ENCODE results near the gene DYDC2. TPM values are rescaled to one million over a fixed set of nuclear protein-coding genes. Genes with fewer than 3 reads are reported as not detected.

Gene DYDC2
- total and polyA plus RNA-seq, 4 donors: 0.14 to 2.0 (median 0.25) TPM

GRCh38 chr10:80344276-80344675 lies 12.3 kb upstream of the DYDC2 start:
- Histone ChIP-seq H3K36me3 (ENCODE audit: control insufficient read depth in 4 of 4, insufficient read depth in 3 of 4, low read depth in 1 of 4, low read length in 3 of 4) (no peaks in the 10 kb centered on the region), H3K4me3 (ENCODE audit: low read depth in 1 of 3, low read length in 3 of 3) (no peak overlapping the region), H3K9ac (ENCODE audit: low read depth in 1 of 2, low read length in 2 of 2) (no peak overlapping the region), H3K27me3 (ENCODE audit: control insufficient read depth in 4 of 4, insufficient read depth in 4 of 4, low read length in 3 of 4) (no peaks in the 10 kb centered on the region), H3K4me1 (ENCODE audit: control insufficient read depth in 4 of 4, insufficient read depth in 4 of 4, low read length in 3 of 4) (peaks cover 0 to 8% (median 4%) of the 10 kb centered on the region in 4 donors), H3K9me3 (ENCODE audit: control insufficient read depth in 4 of 4, low read length in 3 of 4) (no peaks in the 10 kb centered on the region), H3K27ac (ENCODE audit: low read depth in 1 of 2, low read length in 2 of 2) (peak overlapping the region in 1 of 2 donors; percentile 28)
- TF ChIP-seq FOXA1 (IDR thresholded peaks at IDR 0.05) (no peak), EGR1 (IDR thresholded peaks at IDR 0.05; ENCODE audit: low read depth in 2 of 2) (no peak), FOXA2 (IDR thresholded peaks at IDR 0.05) (no peak), ATF3 (IDR thresholded peaks at IDR 0.05) (no peak), HNF4A (conservative IDR thresholded peaks at IDR 0.05) (no peak), REST (IDR thresholded peaks at IDR 0.05) (no peak)
- DNase-seq (ENCODE audit: low spot score): no peak
- 79% methylated on average over 1 of the region's 1 CpG for WGBS

GRCh38 chr10:80344912-80345311 lies 11.7 kb upstream of the DYDC2 start:
- Histone ChIP-seq H3K36me3 (ENCODE audit: control insufficient read depth in 4 of 4, insufficient read depth in 3 of 4, low read depth in 1 of 4, low read length in 3 of 4) (no peaks in the 10 kb centered on the region), H3K4me3 (ENCODE audit: low read depth in 1 of 3, low read length in 3 of 3) (no peak overlapping the region), H3K27ac (ENCODE audit: low read depth in 1 of 2, low read length in 2 of 2) (peak overlapping the region in 1 of 2 donors; percentile 28), H3K4me1 (ENCODE audit: control insufficient read depth in 4 of 4, insufficient read depth in 4 of 4, low read length in 3 of 4) (peaks cover 0 to 8% (median 4%) of the 10 kb centered on the region in 4 donors), H3K9ac (ENCODE audit: low read depth in 1 of 2, low read length in 2 of 2) (no peak overlapping the region), H3K27me3 (ENCODE audit: control insufficient read depth in 4 of 4, insufficient read depth in 4 of 4, low read length in 3 of 4) (no peaks in the 10 kb centered on the region), H3K9me3 (ENCODE audit: control insufficient read depth in 4 of 4, low read length in 3 of 4) (no peaks in the 10 kb centered on the region)
- DNase-seq (ENCODE audit: low spot score): no peak
- 29% methylated on average over 2 of the region's 2 CpGs for WGBS
- TF ChIP-seq JUND (IDR thresholded peaks at IDR 0.05): peak in 1 of 2 donors; percentile 21
- peak in 1 of 2 donors; percentile 17 for TF ChIP-seq RAD21 (IDR thresholded peaks at IDR 0.05)
- TF ChIP-seq SP1 (IDR thresholded peaks at IDR 0.05): no peak
- no peak for TF ChIP-seq EGR1 (IDR thresholded peaks at IDR 0.05; ENCODE audit: low read depth in 2 of 2)
- TF ChIP-seq FOXA1 (IDR thresholded peaks at IDR 0.05): no peak
- no peak for TF ChIP-seq GABPA (IDR thresholded peaks at IDR 0.05 in 1 of 2, conservative IDR thresholded peaks at IDR 0.05 in 1 of 2)
- TF ChIP-seq HNF4G (IDR thresholded peaks at IDR 0.05): peak; percentile 8

- no peak overlapping the region for H3K9ac ChIP-seq (ENCODE audit: low read depth in 1 of 2, low read length in 2 of 2)
- no peak overlapping the region for H3K4me3 ChIP-seq (ENCODE audit: low read depth in 1 of 3, low read length in 3 of 3)
- H3K9me3 ChIP-seq (ENCODE audit: control insufficient read depth in 4 of 4, low read length in 3 of 4): no peaks in the 10 kb centered on the region
- no peaks in the 10 kb centered on the region for H3K4me1 ChIP-seq (ENCODE audit: control insufficient read depth in 4 of 4, insufficient read depth in 4 of 4, low read length in 3 of 4)
- no peak for DNase-seq (ENCODE audit: low spot score)
- H3K27ac ChIP-seq (ENCODE audit: low read depth in 1 of 2, low read length in 2 of 2): no peak overlapping the region
- 91% methylated on average over 3 of the region's 3 CpGs for whole genome bisulfite sequencing
- no peaks in the 10 kb centered on the region for H3K27me3 ChIP-seq (ENCODE audit: control insufficient read depth in 4 of 4, insufficient read depth in 4 of 4, low read length in 3 of 4)
- no peaks in the 10 kb centered on the region for H3K36me3 ChIP-seq (ENCODE audit: control insufficient read depth in 4 of 4, insufficient read depth in 3 of 4, low read depth in 1 of 4, low read length in 3 of 4)
- TF ChIP-seq TAF1 (conservative IDR thresholded peaks at IDR 0.05) (no peak), SP1 (IDR thresholded peaks at IDR 0.05) (no peak), EGR1 (IDR thresholded peaks at IDR 0.05; ENCODE audit: low read depth in 2 of 2) (no peak), RAD21 (IDR thresholded peaks at IDR 0.05) (no peak), NR2F2 (IDR thresholded peaks at IDR 0.05) (no peak), HNF4A (conservative IDR thresholded peaks at IDR 0.05) (no peak), JUND (IDR thresholded peaks at IDR 0.05) (no peak), FOXA1 (IDR thresholded peaks at IDR 0.05) (no peak)
Measured at GRCh38 chr10:80350251-80350650, 6.3 kb upstream of the DYDC2 start.
